HG02588 (cell line): ENCODE results near the gene GRAP2.
"Not testable (repeated sequence)": the region's sequence is repeated elsewhere in the genome, so short reads cannot be mapped to it uniquely, and the experiment has no call there.

Source experiments
- ATAC-seq: cut with Tn5 transposase; IDR thresholded peaks from one replicate; pipeline ENCODE4 v1.9.1; 2021; ENCODE audit warnings: mild to moderate bottlenecking, moderate library complexity; ENCODE audit not compliant: unreplicated experiment

Gene GRAP2

GRCh38 chr22:39896313-39896996 lies 4.4 kb upstream of the GRAP2 start:
- ATAC-seq = no peak

- no peak for ATAC-seq
These were observed 3.0 kb upstream of the GRAP2 start for GRCh38 chr22:39897841-39898240.

GRCh38 chr22:39898997-39899396 lies 1.9 kb upstream of the GRAP2 start:
- peak; percentile 69 for ATAC-seq

GRCh38 chr22:39901565-39902146 lies 772 bp downstream of the GRAP2 start:
- ATAC-seq = no peak

GRCh38 chr22:39904024-39904423 lies 3.1 kb downstream of the GRAP2 start:
- ATAC-seq = not testable (repeated sequence)

GRCh38 chr22:39904862-39905261 lies 4.0 kb downstream of the GRAP2 start:
- ATAC-seq = no peak

GRCh38 chr22:39905687-39906086 lies 4.8 kb downstream of the GRAP2 start:
- ATAC-seq = no peak

- ATAC-seq = no peak
These were observed 5.3 kb downstream of the GRAP2 start for GRCh38 chr22:39906207-39906606.

GRCh38 chr22:39907047-39907446 lies 6.2 kb downstream of the GRAP2 start:
- ATAC-seq = no peak

GRCh38 chr22:39907605-39908097 lies 6.8 kb downstream of the GRAP2 start:
- ATAC-seq = no peak

GRCh38 chr22:39908136-39908535 lies 7.3 kb downstream of the GRAP2 start:
- ATAC-seq = no peak

GRCh38 chr22:39908737-39909136 lies 7.9 kb downstream of the GRAP2 start:
- ATAC-seq = no peak

- no peak for ATAC-seq
These were observed 10.2 kb downstream of the GRAP2 start for GRCh38 chr22:39910876-39911613.

- ATAC-seq = no peak
These were observed 12.4 kb downstream of the GRAP2 start for GRCh38 chr22:39913321-39913720.

GRCh38 chr22:39913886-39914285 lies 13.0 kb downstream of the GRAP2 start:
- ATAC-seq = no peak

GRCh38 chr22:39914584-39914983 lies 13.7 kb downstream of the GRAP2 start:
- ATAC-seq = no peak

GRCh38 chr22:39915295-39915726 lies 14.4 kb downstream of the GRAP2 start:
- no peak for ATAC-seq

GRCh38 chr22:39916496-39916895 lies 15.6 kb downstream of the GRAP2 start:
- ATAC-seq = no peak

GRCh38 chr22:39917197-39917643 lies 16.3 kb downstream of the GRAP2 start:
- no peak for ATAC-seq

- no peak for ATAC-seq
These were observed 17.1 kb downstream of the GRAP2 start for GRCh38 chr22:39917776-39918495.

GRCh38 chr22:39920134-39920743 lies 19.4 kb downstream of the GRAP2 start:
- ATAC-seq = no peak
